Measurements from ENCODE around the gene ANKRD11. TPM values are rescaled to one million over a fixed set of nuclear protein-coding genes. Genes with fewer than 3 reads are reported as not detected.
A peak's percentile ranks its signal among the peaks of the same experiment; 100 is the strongest.

Gene ANKRD11
- total RNA-seq, 1 donor = 97.4 TPM

DNA sequence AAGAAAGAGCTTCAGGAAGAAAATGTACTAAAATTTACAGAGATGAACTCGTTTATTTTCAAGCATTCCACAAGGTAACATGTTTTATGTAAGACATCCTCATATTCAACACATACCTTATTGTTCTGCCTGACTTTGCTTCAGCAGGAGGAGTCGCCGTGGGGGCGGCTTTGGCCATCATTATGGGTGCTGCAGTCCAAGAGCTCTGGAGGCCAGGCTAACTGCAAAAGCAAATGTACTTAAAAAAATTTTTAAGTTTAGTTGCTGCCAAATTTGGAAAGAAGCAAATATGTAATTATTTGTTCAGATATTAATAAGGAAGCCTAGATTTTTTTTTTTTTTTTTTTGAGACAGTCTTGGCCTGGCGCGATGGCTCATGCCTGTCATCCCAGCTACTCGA lies 13.7 kb upstream of the ANKRD11 start:
- Histone ChIP-seq H4K20me1 (ENCODE audit: insufficient read depth, low read length) (peaks cover 8% of the 10 kb centered on the region), H3K4me2 (ENCODE audit: insufficient read depth, low read length) (no peak overlapping the region), H2AFZ (ENCODE audit: low read length) (no peak overlapping the region), H3K4me3 (ENCODE audit: insufficient read depth, low read length) (no peak overlapping the region), H3K4me1 (ENCODE audit: insufficient read depth, low read length) (peaks cover 32% of the 10 kb centered on the region), H3K27me3 (ENCODE audit: insufficient read depth, low read length) (no peaks in the 10 kb centered on the region), H3K79me2 (ENCODE audit: insufficient read depth, low read length) (peaks cover 21% of the 10 kb centered on the region), H3K27ac (ENCODE audit: low read depth, low read length) (no peak overlapping the region), H3K9me3 (ENCODE audit: low read depth, low read length) (no peaks in the 10 kb centered on the region), H3K36me3 (ENCODE audit: insufficient read depth, low read length) (no peaks in the 10 kb centered on the region)
- no peak for DNase-seq (ENCODE audit: insufficient read length, low spot score, missing footprints)
- TF ChIP-seq CTCF (IDR thresholded peaks at IDR 0.05; ENCODE audit: extremely low read depth, low read depth, low read length) = no peak

DNA sequence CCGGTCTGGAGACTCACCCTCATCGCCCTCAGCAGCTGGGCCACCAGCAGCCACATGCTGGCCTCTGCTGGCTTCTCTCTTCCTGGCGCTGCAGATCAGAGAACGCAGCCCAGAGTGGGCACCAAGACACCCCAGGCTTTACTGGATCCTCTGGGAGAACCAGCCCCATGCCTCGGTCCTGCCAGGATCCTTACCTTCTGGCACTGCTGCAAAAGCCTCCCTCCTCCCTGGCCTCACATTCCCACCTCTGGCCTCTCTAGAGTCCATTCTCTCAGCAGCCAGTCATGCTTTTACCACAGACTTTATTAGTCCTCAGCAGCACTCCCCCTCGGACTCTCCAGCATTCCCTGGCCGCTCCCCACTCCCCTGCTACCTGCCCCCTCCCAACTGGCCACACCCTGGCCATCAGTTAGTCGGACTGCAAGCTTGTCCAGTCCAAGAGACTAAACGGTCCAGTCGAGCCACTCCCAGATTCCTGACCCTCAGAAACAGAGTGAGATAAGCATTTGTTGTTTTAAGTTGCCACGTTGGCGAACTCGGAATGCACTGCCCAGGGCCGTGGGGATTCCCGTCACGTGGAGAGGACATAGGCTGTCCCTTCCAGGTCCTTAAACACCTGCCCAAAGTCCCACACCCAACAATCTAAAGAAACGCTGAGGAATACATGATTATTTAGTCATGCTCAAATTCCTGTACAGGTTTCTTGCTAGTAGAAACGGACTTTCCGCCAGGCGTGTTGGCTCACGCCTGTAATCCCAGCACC lies 11.9 kb upstream of the ANKRD11 start:
- peak; percentile 88 for DNase-seq (ENCODE audit: insufficient read length, low spot score, missing footprints)
- H4K20me1 ChIP-seq (ENCODE audit: insufficient read depth, low read length) = peaks cover 2% of the 10 kb centered on the region
- peak overlapping the region; percentile 46 for H3K4me2 ChIP-seq (ENCODE audit: insufficient read depth, low read length)
- H3K36me3 ChIP-seq (ENCODE audit: insufficient read depth, low read length) = no peaks in the 10 kb centered on the region
- H3K9me3 ChIP-seq (ENCODE audit: low read depth, low read length) = no peaks in the 10 kb centered on the region
- H3K4me3 ChIP-seq (ENCODE audit: insufficient read depth, low read length) = peak overlapping the region; percentile 15
- peak overlapping the region; percentile 23 for H2AFZ ChIP-seq (ENCODE audit: low read length)
- no peak for TF ChIP-seq CTCF (IDR thresholded peaks at IDR 0.05; ENCODE audit: extremely low read depth, low read depth, low read length)
- H3K4me1 ChIP-seq (ENCODE audit: insufficient read depth, low read length) = peaks cover 27% of the 10 kb centered on the region
- peak overlapping the region; percentile 23 for H3K27ac ChIP-seq (ENCODE audit: low read depth, low read length)
- no peaks in the 10 kb centered on the region for H3K27me3 ChIP-seq (ENCODE audit: insufficient read depth, low read length)
- peaks cover 5% of the 10 kb centered on the region for H3K79me2 ChIP-seq (ENCODE audit: insufficient read depth, low read length)

- no peak overlapping the region for H3K27ac ChIP-seq (ENCODE audit: low read depth, low read length)
- H3K9me3 ChIP-seq (ENCODE audit: low read depth, low read length) = no peaks in the 10 kb centered on the region
- no peak for TF ChIP-seq CTCF (IDR thresholded peaks at IDR 0.05; ENCODE audit: extremely low read depth, low read depth, low read length)
- no peak overlapping the region for H3K4me2 ChIP-seq (ENCODE audit: insufficient read depth, low read length)
- no peak for DNase-seq (ENCODE audit: insufficient read length, low spot score, missing footprints)
- no peak overlapping the region for H3K4me3 ChIP-seq (ENCODE audit: insufficient read depth, low read length)
- H3K27me3 ChIP-seq (ENCODE audit: insufficient read depth, low read length) = no peaks in the 10 kb centered on the region
- H4K20me1 ChIP-seq (ENCODE audit: insufficient read depth, low read length) = peaks cover 2% of the 10 kb centered on the region
- peaks cover 20% of the 10 kb centered on the region for H3K4me1 ChIP-seq (ENCODE audit: insufficient read depth, low read length)
- no peak overlapping the region for H2AFZ ChIP-seq (ENCODE audit: low read length)
- H3K36me3 ChIP-seq (ENCODE audit: insufficient read depth, low read length) = peaks cover under 1% of the 10 kb centered on the region
- peaks cover 4% of the 10 kb centered on the region for H3K79me2 ChIP-seq (ENCODE audit: insufficient read depth, low read length)
These were observed 9.4 kb upstream of the ANKRD11 start for GRCh38 chr16:89499767-89500166.

DNA sequence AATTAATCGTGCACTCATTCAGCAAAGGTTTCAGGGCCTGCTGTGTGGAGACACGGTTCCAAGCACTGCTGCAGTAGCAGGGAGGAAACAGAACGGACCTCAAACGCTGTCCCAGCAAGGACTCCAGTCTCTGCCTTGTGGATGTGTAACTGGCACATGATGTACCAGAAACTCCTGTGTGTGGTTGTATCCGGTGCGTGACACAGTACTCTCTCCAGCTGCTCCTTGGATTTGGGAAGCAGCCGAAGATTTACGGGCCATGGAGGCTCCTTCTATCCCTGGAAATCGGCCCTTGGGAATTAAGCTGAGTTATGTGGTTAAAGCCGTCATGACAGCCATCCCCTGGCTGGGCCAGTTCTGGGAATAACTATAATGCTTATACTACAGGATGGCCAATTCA lies 8.5 kb upstream of the ANKRD11 start:
- H3K27ac ChIP-seq (ENCODE audit: low read depth, low read length) = peak overlapping the region; percentile 21
- H3K4me1 ChIP-seq (ENCODE audit: insufficient read depth, low read length) = peaks cover 21% of the 10 kb centered on the region
- H3K4me2 ChIP-seq (ENCODE audit: insufficient read depth, low read length) = no peak overlapping the region
- H3K36me3 ChIP-seq (ENCODE audit: insufficient read depth, low read length) = peaks cover 3% of the 10 kb centered on the region
- H3K27me3 ChIP-seq (ENCODE audit: insufficient read depth, low read length) = no peaks in the 10 kb centered on the region
- no peaks in the 10 kb centered on the region for H3K9me3 ChIP-seq (ENCODE audit: low read depth, low read length)
- no peak overlapping the region for H2AFZ ChIP-seq (ENCODE audit: low read length)
- H4K20me1 ChIP-seq (ENCODE audit: insufficient read depth, low read length) = peaks cover 2% of the 10 kb centered on the region
- peaks cover 4% of the 10 kb centered on the region for H3K79me2 ChIP-seq (ENCODE audit: insufficient read depth, low read length)
- no peak overlapping the region for H3K4me3 ChIP-seq (ENCODE audit: insufficient read depth, low read length)
- no peak for TF ChIP-seq CTCF (IDR thresholded peaks at IDR 0.05; ENCODE audit: extremely low read depth, low read depth, low read length)
- no peak for DNase-seq (ENCODE audit: insufficient read length, low spot score, missing footprints)
